Tibial nerve (tissue), 4 donors: ENCODE data around the gene OIP5. TPM values are rescaled to one million over a fixed set of nuclear protein-coding genes. Genes with fewer than 3 reads are reported as not detected.
A peak's percentile ranks its signal among the peaks of the same experiment; 100 is the strongest.

Experiments
- DNase-seq, 2 donors: peaks; one replicate each; pipeline ENCODE4 v3.0.0-alpha.2; 2019; ENCODE audit warnings: low spot score in 2 of 2
- H3K27ac ChIP-seq, 4 donors: fragments of 200-600 bp; sonication (generic) in 3 of 4; one replicate each; pipeline ENCODE4 v1.5.1; 2017 to 2019; ENCODE audit warnings: mild to moderate bottlenecking in 1 of 4
- H3K27me3 ChIP-seq, 2 donors: fragments of 200-600 bp; sonication (generic) in 1 of 2; one replicate each; pipeline versions ENCODE4 v1.5.1 to v1.6.0; 2017 to 2019
- H3K36me3 ChIP-seq, 3 donors: fragments of 200-600 bp; sonication (generic); one replicate each; pipeline ENCODE4 v1.5.1; 2018 to 2019
- H3K4me1 ChIP-seq, 4 donors: fragments of 200-600 bp; sonication (generic) in 3 of 4; one replicate each; pipeline ENCODE4 v1.5.1; 2017 to 2019
- H3K4me3 ChIP-seq, 4 donors: fragments of 200-600 bp; sonication (generic) in 3 of 4; one replicate each; pipeline ENCODE4 v1.5.1; 2017 to 2019; ENCODE audit warnings: mild to moderate bottlenecking in 1 of 4, moderate library complexity in 1 of 4
- H3K9me3 ChIP-seq, 4 donors: fragments of 200-600 bp; sonication (generic) in 3 of 4; one replicate each; pipeline ENCODE4 v1.5.1; 2017 to 2019
- CTCF ChIP-seq, 5 experiments: fragments of 200-600 bp in 3 of 5; fragments of 450-650 bp in 2 of 5; sonication (generic) in 3 of 5; IDR thresholded peaks; one replicate each; pipeline ENCODE4 v1.5.1; 2016 to 2019; ENCODE audit warnings: antibody characterized with exemption in 5 of 5, mild to moderate bottlenecking in 3 of 5, moderate library complexity in 2 of 5
- EP300 ChIP-seq, 2 donors: sonication (generic); formaldehyde crosslinking; IDR thresholded peaks; one replicate each; pipeline ENCODE4 v1.6.1; 2017; ENCODE audit warnings: antibody characterized with exemption in 2 of 2, mild to moderate bottlenecking in 1 of 2
- POLR2A ChIP-seq, 2 donors: fragments of 450-650 bp; IDR thresholded peaks; one replicate each; pipeline ENCODE4 v1.6.1; 2017; ENCODE audit warnings: antibody characterized with exemption in 2 of 2, mild to moderate bottlenecking in 2 of 2, moderate library complexity in 2 of 2
- WGBS, 2 donors: methylation state at CpG; one replicate each; pipeline ENCODE4 v1.1.5; 2018; 5-methylcytosine and 5-hydroxymethylcytosine counted together
- total RNA-seq, 4 donors: library from RNA; depleted of rRNA; stranded (reverse); fragments of >200 nt; gene quantifications; one replicate each; pipeline ENCODE4 v1.1.0, GENCODE V29; 2016

The OIP5 gene
- total RNA-seq, 4 donors from 2014 or later: 1.2 to 2.7 (median 1.7) TPM; not detected in 1

- no peak for DNase-seq
- Histone ChIP-seq H3K27me3 (no peaks in the 10 kb centered on the region), H3K4me1 (peaks cover 0 to 16% (median 7%) of the 10 kb centered on the region in 4 donors), H3K27ac (no peak overlapping the region), H3K36me3 (no peaks in the 10 kb centered on the region), H3K4me3 (no peak overlapping the region), H3K9me3 (no peaks in the 10 kb centered on the region)
- no peak for TF ChIP-seq POLR2A (IDR thresholded peaks at IDR 0.05)
- TF ChIP-seq EP300 (IDR thresholded peaks at IDR 0.05): no peak
- TF ChIP-seq CTCF (IDR thresholded peaks at IDR 0.05): no peak
- 92 to 95% methylated on average over 4 of the region's 4 CpGs for WGBS, 2 donors
These were observed 4.2 kb upstream of the OIP5 start for GRCh38 chr15:41336549-41336948.

- Histone ChIP-seq H3K27me3 (no peaks in the 10 kb centered on the region), H3K36me3 (no peaks in the 10 kb centered on the region), H3K9me3 (no peaks in the 10 kb centered on the region), H3K4me1 (peaks cover 0 to 20% (median 7%) of the 10 kb centered on the region in 4 donors), H3K4me3 (no peak overlapping the region), H3K27ac (no peak overlapping the region)
- no peak for DNase-seq
- 91 to 93% methylated on average over 12 of the region's 12 CpGs for WGBS, 2 donors
- no peak for TF ChIP-seq POLR2A (IDR thresholded peaks at IDR 0.05)
- no peak for TF ChIP-seq EP300 (IDR thresholded peaks at IDR 0.05)
- no peak for TF ChIP-seq CTCF (IDR thresholded peaks at IDR 0.05)
These were observed 2.1 kb upstream of the OIP5 start for GRCh38 chr15:41334293-41335120.

- H3K4me1 ChIP-seq: peaks cover 0 to 20% (median 7%) of the 10 kb centered on the region in 4 donors
- no peaks in the 10 kb centered on the region for H3K36me3 ChIP-seq
- DNase-seq: no peak
- no peaks in the 10 kb centered on the region for H3K9me3 ChIP-seq
- TF ChIP-seq EP300 (IDR thresholded peaks at IDR 0.05) (no peak), POLR2A (IDR thresholded peaks at IDR 0.05) (no peak), CTCF (IDR thresholded peaks at IDR 0.05) (no peak)
- WGBS, 2 donors: 0 to 1% methylated on average over 25 to 26 of the region's 26 CpGs
- H3K27ac ChIP-seq: peak overlapping the region in 3 of 4 donors; percentile 40 to 69 (median 68)
- H3K27me3 ChIP-seq: no peaks in the 10 kb centered on the region
- H3K4me3 ChIP-seq: peak overlapping the region; percentile 79 to 85 (median 82)
These were observed 703 bp upstream of the OIP5 start for GRCh38 chr15:41333026-41333562.

GRCh38 chr15:41331833-41332193 is 578 bp downstream of the OIP5 start:
- peak in 1 of 2 donors; percentile 53 for DNase-seq
- Histone ChIP-seq H3K9me3 (no peaks in the 10 kb centered on the region), H3K27ac (peak overlapping the region in 3 of 4 donors; percentile 56 to 69 (median 68)), H3K4me1 (peaks cover 0 to 20% (median 7%) of the 10 kb centered on the region in 4 donors), H3K27me3 (no peaks in the 10 kb centered on the region), H3K36me3 (no peaks in the 10 kb centered on the region), H3K4me3 (peak overlapping the region; percentile 79 to 85 (median 82))
- TF ChIP-seq CTCF (IDR thresholded peaks at IDR 0.05): peak in 3 of 5 experiments; percentile 56 to 75 (median 65)
- no peak for TF ChIP-seq POLR2A (IDR thresholded peaks at IDR 0.05)
- 2 to 4% methylated on average over 14 of the region's 14 CpGs for WGBS, 2 donors

- TF ChIP-seq POLR2A (IDR thresholded peaks at IDR 0.05): no peak
- TF ChIP-seq CTCF (IDR thresholded peaks at IDR 0.05): no peak
- no peak for TF ChIP-seq EP300 (IDR thresholded peaks at IDR 0.05)
- WGBS, 2 donors: 59 to 63% methylated on average over 6 of the region's 6 CpGs
- no peak for DNase-seq
These were observed 1.1 kb downstream of the OIP5 start for GRCh38 chr15:41331281-41331680.

More at GRCh38 chr15:41331281-41331680, 1.1 kb downstream of the OIP5 start:
- no peak overlapping the region for H3K4me3 ChIP-seq
- peaks cover 0 to 4% (median 0%) of the 10 kb centered on the region in 3 donors for H3K36me3 ChIP-seq
- no peaks in the 10 kb centered on the region for H3K9me3 ChIP-seq
- peaks cover 0 to 20% (median 7%) of the 10 kb centered on the region in 4 donors for H3K4me1 ChIP-seq
- H3K27ac ChIP-seq: peak overlapping the region in 1 of 4 donors; percentile 69
- H3K27me3 ChIP-seq: no peaks in the 10 kb centered on the region
